K562 (cell line): ENCODE data around the gene OR11L1. TPM values are rescaled to one million over a fixed set of nuclear protein-coding genes. Genes with fewer than 3 reads are reported as not detected.

ENCODE experiments used
- ATAC-seq: fragments of 200-7000 bp; cut with Tn5 transposase; 3 replicates; pipeline ENCODE4 v1.9.1; 2020; ENCODE audit warnings: moderate library complexity
- BruUV-seq: library from RNA; stranded (reverse); fragments of 400-500 nt; replicated peaks from 2 replicates; lab custom pipeline; 2021; lab: Mats Ljungman, UMichigan
- CTCF ChIA-PET: fragments of 300-600 bp; formaldehyde crosslinking; extraction: SDS; loops from one replicate; lab custom pipeline; 2021; ENCODE audit warnings: low intra/inter-chr PET ratio; lab: Yijun Ruan, JAX
- POLR2A ChIA-PET: fragments of 300-600, 350-650 bp; sonication (Branson Sonifier 250); formaldehyde crosslinking; extraction: SDS; loops from one replicate; lab custom pipeline; 2021; ENCODE audit warnings: antibody characterized with exemption, inconsistent platforms; lab: Yijun Ruan, JAX
- DNase-seq, 4 experiments: peaks; one replicate each; pipeline versions ENCODE4 v3.0.0 to v3.0.0-alpha.2; 2011 to 2018; ENCODE audit warnings: low spot score in 3 of 4, mixed read lengths in 3 of 4; ENCODE audit errors: extremely low read depth in 1 of 4
- FAIRE-seq: peaks from 2 replicates; lab custom pipeline; 2011; peaks lifted over from hg19 to GRCh38; lab: Jason Lieb, UNC
- H2AFZ ChIP-seq: 2 replicates; pipeline ENCODE4 v1.6.0; 2011; ENCODE audit warnings: low read depth, low read length, control low read depth, inconsistent platforms
- H3K27ac ChIP-seq: fragments of 200-600 bp; 3 replicates; pipeline ENCODE4 v1.8.0; 2011; ENCODE audit warnings: low read depth, mild to moderate bottlenecking, control low read depth, inconsistent platforms, low read length, moderate library complexity, mixed read lengths; ENCODE audit errors: extremely low read depth
- H3K27me3 ChIP-seq, 2 experiments: fragments of 300-600 bp in 1 of 2; 2 replicates in 1 of 2; 3 replicates in 1 of 2; pipeline versions ENCODE4 v1.6.0 to v1.8.0; 2011; ENCODE audit warnings: inconsistent platforms in 2 of 2, low read length in 2 of 2, mild to moderate bottlenecking in 1 of 2, mixed read lengths in 1 of 2, moderate library complexity in 1 of 2; ENCODE audit not compliant: control insufficient read depth in 2 of 2, insufficient read depth in 2 of 2
- H3K36me3 ChIP-seq: fragments of 300-600 bp; 3 replicates; pipeline ENCODE4 v1.8.0; 2011; ENCODE audit warnings: mild to moderate bottlenecking, low read length, inconsistent platforms; ENCODE audit not compliant: control insufficient read depth, insufficient read depth
- H3K4me1 ChIP-seq, 2 experiments: fragments of 200-600 bp in 1 of 2; replicated peaks in 1 of 2; 2 replicates in 1 of 2; 3 replicates in 1 of 2; pipeline versions ENCODE4 v1.5.1 to v1.8.0; 2011; ENCODE audit warnings: inconsistent platforms in 2 of 2, low read length in 2 of 2, mild to moderate bottlenecking in 1 of 2, mixed read lengths in 1 of 2, moderate library complexity in 1 of 2; ENCODE audit not compliant: control insufficient read depth in 2 of 2, insufficient read depth in 2 of 2
- H3K4me2 ChIP-seq: 2 replicates; pipeline ENCODE4 v1.6.1; 2011; ENCODE audit warnings: low read length, control low read depth, inconsistent platforms, mixed read lengths; ENCODE audit not compliant: insufficient read depth
- H3K4me3 ChIP-seq: fragments of 200-600 bp; sonication (generic), shearing (Covaris generic); 2 replicates; pipeline ENCODE4 v1.5.1; 2016; ENCODE audit warnings: control low read depth, inconsistent platforms
- H3K79me2 ChIP-seq: fragments of 200-600 bp; 3 replicates; pipeline ENCODE4 v1.8.0; 2011; ENCODE audit warnings: low read length, inconsistent platforms; ENCODE audit not compliant: control insufficient read depth, insufficient read depth
- H3K9ac ChIP-seq, 2 experiments: 2 replicates each; pipeline versions ENCODE4 v1.6.0 to v1.6.1; 2011; ENCODE audit warnings: low read depth in 2 of 2, low read length in 2 of 2, control low read depth in 1 of 2, inconsistent platforms in 1 of 2, mild to moderate bottlenecking in 1 of 2, mixed read lengths in 1 of 2; ENCODE audit not compliant: insufficient read depth in 1 of 2
- H3K9me1 ChIP-seq: one replicate; pipeline ENCODE4 v1.6.0; 2011; ENCODE audit warnings: inconsistent platforms, mild to moderate bottlenecking, low read length, moderate library complexity; ENCODE audit not compliant: control insufficient read depth, insufficient read depth
- H3K9me3 ChIP-seq: replicated peaks from 2 replicates; pipeline ENCODE4 v1.5.1; 2011; ENCODE audit warnings: low read depth, low read length, inconsistent platforms; ENCODE audit not compliant: control insufficient read depth, insufficient read depth
- H4K20me1 ChIP-seq: replicated peaks from 2 replicates; pipeline ENCODE4 v1.6.1; 2011; ENCODE audit warnings: low read length, inconsistent platforms, mixed read lengths; ENCODE audit not compliant: control insufficient read depth, insufficient read depth
- CBX8 ChIP-seq: fragments of 200-600 bp; sonication (generic); IDR thresholded peaks from 2 replicates; pipeline ENCODE4 v1.6.1; 2012; ENCODE audit warnings: borderline replicate concordance, mixed run types, low read depth, mild to moderate bottlenecking, moderate library complexity, mixed read lengths, low read length, control low read depth, inconsistent platforms; ENCODE audit not compliant: poor library complexity, severe bottlenecking; ENCODE audit errors: extremely low read depth
- CC2D1A ChIP-seq: fragments of 450-650 bp; IDR thresholded peaks from 2 replicates; pipeline ENCODE4 v1.6.1; 2017; ENCODE audit warnings: mild to moderate bottlenecking
- DACH1 ChIP-seq: fragments of 450-650 bp; IDR thresholded peaks from 2 replicates; pipeline ENCODE4 v1.6.1; 2018; ENCODE audit not compliant: partially characterized antibody
- GATAD2A ChIP-seq: fragments of 450-650 bp; IDR thresholded peaks from 2 replicates; pipeline ENCODE4 v1.6.1; 2017
- GATAD2B ChIP-seq: fragments of 450-650 bp; IDR thresholded peaks from 2 replicates; pipeline ENCODE4 v1.6.1; 2017; ENCODE audit warnings: mild to moderate bottlenecking, borderline replicate concordance
- MYBL2 ChIP-seq, 2 experiments: fragments of 450-650 bp in 1 of 2; sonication (generic) in 1 of 2; formaldehyde crosslinking in 1 of 2; IDR thresholded peaks; 2 replicates each; pipeline versions ENCODE4 v1.6.1 to v1.8.1; 2017 to 2022; ENCODE audit warnings: borderline replicate concordance in 1 of 2, inconsistent platforms in 1 of 2, low read depth in 1 of 2, mild to moderate bottlenecking in 1 of 2, missing genetic modification reagents in 1 of 2, moderate library complexity in 1 of 2
- NR0B1 ChIP-seq: fragments of 450-650 bp; IDR thresholded peaks from one replicate; pipeline ENCODE4 v1.6.1; 2018; ENCODE audit warnings: mild to moderate bottlenecking, moderate library complexity; ENCODE audit not compliant: partially characterized antibody
- PHB ChIP-seq: fragments of 250-450 bp; sonication (Bioruptor Pico); IDR thresholded peaks from 2 replicates; pipeline ENCODE4 v1.5.0; 2021
- RBM14 ChIP-seq: fragments of 200-400 bp; formaldehyde crosslinking; IDR thresholded peaks from 2 replicates; pipeline ENCODE4 v1.6.1; 2018; ENCODE audit warnings: low read depth, mild to moderate bottlenecking, low read length, moderate library complexity, borderline replicate concordance; ENCODE audit not compliant: insufficient read depth
- SAP30 ChIP-seq: fragments of 200-600 bp; sonication (generic); IDR thresholded peaks from 2 replicates; pipeline ENCODE4 v1.6.1; 2012; ENCODE audit warnings: borderline replicate concordance, low read depth, mild to moderate bottlenecking, moderate library complexity, low read length, control low read depth, inconsistent platforms; ENCODE audit not compliant: insufficient read depth, poor library complexity, severe bottlenecking
- SMARCB1 ChIP-seq: IDR thresholded peaks from 2 replicates; pipeline ENCODE4 v1.6.1; 2011; ENCODE audit warnings: improper control_type of control experiment, low read depth; ENCODE audit not compliant: insufficient read length
- TAF7 ChIP-seq: fragments of 450-650 bp; IDR thresholded peaks from 2 replicates; pipeline ENCODE4 v1.6.1; 2016; ENCODE audit warnings: missing genetic modification characterization, missing compliant biosample characterization
- TBL1XR1 ChIP-seq, 2 experiments: IDR thresholded peaks; 2 replicates each; pipeline ENCODE4 v1.6.1; 2012; ENCODE audit warnings: improper control_type of control experiment in 2 of 2, low read length in 2 of 2, mild to moderate bottlenecking in 1 of 2
- TBP ChIP-seq: optimal IDR thresholded peaks from 2 replicates; pipeline ENCODE3; 2011; ENCODE audit warnings: low read depth, low read length, improper control_type of control experiment
- TRIM24 ChIP-seq, 2 experiments: fragments of 450-650 bp; IDR thresholded peaks; 2 replicates each; pipeline ENCODE4 v1.6.1; 2016
- ZFP36 ChIP-seq: fragments of 150-350 bp; IDR thresholded peaks from 2 replicates; pipeline ENCODE4 v1.6.1; 2018; ENCODE audit warnings: low read length, low read depth; ENCODE audit not compliant: partially characterized antibody
- ZNF212 ChIP-seq: fragments of 450-650 bp; formaldehyde crosslinking; IDR thresholded peaks from 2 replicates; pipeline ENCODE4 v1.4.0; 2020; ENCODE audit warnings: mild to moderate bottlenecking
- ZNF311 ChIP-seq: fragments of 250-450 bp; sonication (Bioruptor Pico); IDR thresholded peaks from 2 replicates; pipeline ENCODE4 v1.4.0; 2020; ENCODE audit warnings: mild to moderate bottlenecking, moderate library complexity
- ZNF695 ChIP-seq: fragments of 450-650 bp; formaldehyde crosslinking; IDR thresholded peaks from 2 replicates; pipeline ENCODE4 v1.4.0; 2020; ENCODE audit warnings: mild to moderate bottlenecking, moderate library complexity
- WGBS: fragments of 100-300 bp; shearing (Covaris generic); methylation state at CpG from one replicate; pipeline ENCODE4 v1.1.6; 2016; ENCODE audit warnings: low coverage, mixed read lengths; ENCODE audit not compliant: insufficient coverage; ENCODE audit errors: missing lambda C conversion rate; 5-methylcytosine and 5-hydroxymethylcytosine counted together
- in situ Hi-C: fragments of 300-500 bp; cut with MboI; formaldehyde crosslinking; loops from 4 replicates; pipeline ENCODE4 v1.15.0; 2018; ENCODE audit warnings: inconsistent platforms, mixed read lengths
- intact Hi-C: fragments of 100-400 bp; cut with micrococcal nuclease; formaldehyde crosslinking; loops from 2 replicates; pipeline ENCODE4 v1.14.2; 2022
- polyA plus RNA-seq, 8 experiments: library from polyadenylated mRNA; depleted of rRNA in 4 of 8; stranded (reverse) in 5 of 8; unstranded in 3 of 8; fragments of >200 nt; fragmentation: Nextera tagmentation in 2 of 8; fragmentation: Illumina TruSeq in 1 of 8; extraction: Ambion mirVana in 2 of 8; extraction: Trizol in 1 of 8; gene quantifications; 2 replicates each; pipeline versions ENCODE4 v1.2.1 to v1.2.3, GENCODE V29; 2011 to 2014; ENCODE audit warnings: inconsistent platforms in 1 of 8, missing spikeins in 1 of 8
- total RNA-seq, 7 experiments: library from RNA; depleted of rRNA in 6 of 7; stranded (reverse); fragments of >200 nt in 6 of 7; fragmentation: Illumina TruSeq in 2 of 7; extraction: Trizol in 2 of 7; gene quantifications; 2 replicates each; pipeline versions ENCODE4 v1.2.1 to v1.2.3, GENCODE V29; 2011 to 2021; ENCODE audit warnings: low replicate concordance in 1 of 7

The OR11L1 gene
- total and polyA plus RNA-seq, 9 of the 15 experiments (the other 6 are each of a cell fraction or from before 2014, with no cell fraction given): not detected

DNA sequence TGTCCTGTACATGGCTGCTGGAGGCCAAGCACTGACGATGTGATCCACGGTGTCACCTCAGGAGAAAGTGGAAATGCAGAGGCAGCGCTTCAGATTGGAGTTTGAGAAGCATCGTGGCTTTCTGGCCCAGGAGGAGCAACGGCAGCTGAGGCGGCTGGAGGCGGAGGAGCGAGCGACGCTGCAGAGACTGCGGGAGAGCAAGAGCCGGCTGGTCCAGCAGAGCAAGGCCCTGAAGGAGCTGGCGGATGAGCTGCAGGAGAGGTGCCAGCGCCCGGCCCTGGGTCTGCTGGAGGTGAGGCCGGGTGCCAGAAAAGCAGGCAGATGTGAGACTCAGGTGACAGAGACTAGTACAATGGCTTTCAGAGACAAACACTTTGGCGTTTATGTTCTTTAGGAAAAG is 22.9 kb upstream of the OR11L1 start:
- intact Hi-C loops (no loop called here), in situ Hi-C loops (no loop called here)
- H3K27ac ChIP-seq: no peak overlapping the region

DNA sequence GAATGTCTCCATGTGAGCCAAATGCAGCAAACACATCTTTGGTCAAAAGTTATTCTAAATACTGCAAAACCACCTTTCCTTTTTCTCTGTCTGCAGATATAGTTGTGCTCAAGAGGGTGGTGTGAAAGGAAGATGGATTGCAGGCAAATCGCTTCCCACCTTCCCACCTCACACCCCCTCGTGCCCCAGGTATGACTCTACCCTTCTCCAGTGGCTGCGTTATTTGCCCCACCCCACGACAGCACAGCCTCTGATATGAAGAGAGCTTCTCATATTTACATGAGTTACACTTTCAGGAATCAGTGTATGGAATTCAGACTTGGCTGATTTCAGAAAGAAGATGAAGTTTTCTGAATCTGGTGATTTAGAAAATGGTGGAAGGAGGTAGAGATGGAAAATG is 21.1 kb upstream of the OR11L1 start:
- Histone ChIP-seq H3K79me2 (peaks cover 31% of the 10 kb centered on the region), H3K4me1 (peaks cover 4 to 7% of the 10 kb centered on the region in 2 experiments; a peak in 4 of 5 replicates), H4K20me1 (no peaks in the 10 kb centered on the region), H3K4me2 (no peak overlapping the region), H3K27me3 (no peaks in the 10 kb centered on the region), H3K4me3 (no peak overlapping the region), H3K9me1 (no peaks in the 10 kb centered on the region), H3K9me3 (no peaks in the 10 kb centered on the region), H3K36me3 (peaks cover 57% of the 10 kb centered on the region), H3K9ac (no peak overlapping the region), H3K27ac (no peak overlapping the region), H2AFZ (no peak overlapping the region)
- POLR2A ChIA-PET: no interaction called here
- FAIRE-seq (no peak), ATAC-seq (no peak), DNase-seq (no peak)
- TF ChIP-seq TAF7 (tag) (no peak), SAP30 (no peak), ZNF311 (CRISPR knock-in tag) (no peak), NR0B1 (no peak), ZFP36 (no peak), GATAD2B (no peak), RBM14 (no peak), ZNF212 (CRISPR knock-in tag) (no peak), CC2D1A (no peak)
- CTCF ChIA-PET: no interaction called here
- in situ Hi-C loops: no loop called here
- WGBS: 89% methylated on average over 4 of the region's 4 CpGs
- intact Hi-C loops: no loop called here
- BruUV-seq: no TSS peak

More for the DNA sequence above, 22.9 kb upstream of the OR11L1 start:
- FAIRE-seq (no peak), ATAC-seq (no peak; the same call in 1 of the 3 replicates), DNase-seq (no peak)
- Histone ChIP-seq H3K27me3 (no peaks in the 10 kb centered on the region), H3K4me2 (no peak overlapping the region), H3K4me3 (no peak overlapping the region), H3K9ac (0 out of 4 replicates have a peak overlapping the region, but pooled peaks of 1 of the 2 experiments have one; percentile 28), H3K9me3 (no peaks in the 10 kb centered on the region), H2AFZ (no peak overlapping the region), H3K79me2 (peaks cover 12% of the 10 kb centered on the region), H3K9me1 (no peaks in the 10 kb centered on the region), H3K36me3 (peaks cover 75% of the 10 kb centered on the region), H4K20me1 (no peaks in the 10 kb centered on the region), H3K4me1 (no peaks in the 10 kb centered on the region; a peak in 1 of 5 replicates)
- TF ChIP-seq CBX8 (no peak), ZNF695 (CRISPR knock-in tag) (no peak), TRIM24 (IDR thresholded peaks at IDR 0.05) (no peak), MYBL2 (IDR thresholded peaks at IDR 0.05; ENCODE audit: low read depth) (no peak), MYBL2 (CRISPR knock-in tag; IDR thresholded peaks at IDR 0.05; ENCODE audit: borderline replicate concordance) (no peak), TBL1XR1 (IDR thresholded peaks at IDR 0.05; ENCODE audit: low read length in 2 of 2) (no peak), PHB (no peak), DACH1 (no peak), GATAD2A (no peak), ZFP36 (no peak), TBP (no peak), SMARCB1 (no peak)
- BruUV-seq: no TSS peak
- WGBS: 89% methylated on average over 13 of the region's 17 CpGs
- CTCF ChIA-PET: no interaction called here
- POLR2A ChIA-PET: no interaction called here
